GM18505 (cell line): Measurements from ENCODE around the gene EIF4B.
A peak's percentile ranks its signal among the peaks of the same experiment; 100 is the strongest.
"Not testable (repeated sequence)": the region's sequence is repeated elsewhere in the genome, so short reads cannot be mapped to it uniquely, and the experiment has no call there.

Source experiments
- ATAC-seq: cut with Tn5 transposase; IDR thresholded peaks from one replicate; pipeline ENCODE4 v1.9.1; 2021; ENCODE audit not compliant: unreplicated experiment
- POLR2A ChIP-seq: IDR thresholded peaks from 4 replicates; pipeline ENCODE4 v1.6.1; 2011; ENCODE audit warnings: borderline replicate concordance; ENCODE audit not compliant: insufficient read depth, insufficient read length; ENCODE audit errors: extremely low read depth

Gene EIF4B

GRCh38 chr12:52980096-52980649, 26.1 kb upstream of the EIF4B start:
- TF ChIP-seq POLR2A: no peak
- no peak for ATAC-seq

GRCh38 chr12:52980650-52981423, 25.4 kb upstream of the EIF4B start:
- ATAC-seq: peak; percentile 58

GRCh38 chr12:52984136-52984535, 22.1 kb upstream of the EIF4B start:
- ATAC-seq: no peak
- TF ChIP-seq POLR2A: no peak

More at GRCh38 chr12:52980650-52981423, 25.4 kb upstream of the EIF4B start:
- TF ChIP-seq POLR2A: no peak

GRCh38 chr12:52988898-52989297, 17.4 kb upstream of the EIF4B start:
- ATAC-seq: no peak
- TF ChIP-seq POLR2A: no peak

DNA sequence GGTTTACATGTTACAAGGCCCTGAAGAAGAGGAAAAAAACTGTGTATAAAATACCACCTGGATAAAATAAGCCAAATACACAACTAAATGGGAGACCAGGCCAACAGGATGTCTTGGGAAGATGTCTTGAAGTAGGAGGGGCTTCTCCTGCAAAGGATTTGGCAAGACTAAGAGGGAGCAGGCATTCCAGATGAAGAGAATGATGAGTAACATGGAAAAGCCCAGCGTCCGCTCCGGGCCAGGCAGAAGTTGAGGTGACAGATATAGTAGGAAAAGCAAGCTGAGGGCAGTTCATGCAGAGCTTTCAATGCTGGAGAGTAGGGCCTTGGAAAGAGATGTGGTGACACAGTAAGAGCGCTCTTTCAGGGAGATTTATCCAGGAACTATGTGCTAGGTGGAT, 16.1 kb upstream of the EIF4B start:
- ATAC-seq: no peak
- TF ChIP-seq POLR2A: no peak

DNA sequence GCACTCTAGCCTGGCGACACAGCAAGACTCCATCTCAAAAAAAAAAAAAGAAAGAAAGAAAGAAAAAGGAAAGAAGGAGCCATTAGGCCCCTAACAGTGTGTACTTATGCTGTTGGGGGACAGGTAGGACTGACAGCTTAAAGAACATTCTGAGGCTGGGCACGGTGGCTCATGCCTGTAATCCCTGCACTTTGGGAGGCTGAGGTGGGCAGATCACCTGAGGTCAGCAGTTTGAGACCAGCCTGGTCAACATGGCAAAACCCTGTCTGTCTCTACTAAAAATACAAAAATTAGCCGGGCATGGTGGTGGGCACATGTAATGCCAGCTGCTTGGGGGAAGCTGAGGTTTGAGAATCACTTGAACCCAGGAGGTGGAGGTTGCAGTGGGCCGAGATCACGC, 14.0 kb upstream of the EIF4B start:
- not testable (repeated sequence) for ATAC-seq

- TF ChIP-seq POLR2A: no peak
- no peak for ATAC-seq
These were observed 13.3 kb upstream of the EIF4B start for GRCh38 chr12:52992699-52993557.

GRCh38 chr12:52993558-52993869, 12.7 kb upstream of the EIF4B start:
- TF ChIP-seq POLR2A: no peak
- no peak for ATAC-seq

GRCh38 chr12:53004178-53004577, 2.1 kb upstream of the EIF4B start:
- ATAC-seq: no peak
- TF ChIP-seq POLR2A: no peak

- TF ChIP-seq POLR2A: no peak
- no peak for ATAC-seq
These were observed 1.7 kb upstream of the EIF4B start for GRCh38 chr12:53004582-53004981.

- TF ChIP-seq POLR2A: no peak
- ATAC-seq: no peak
These were observed 856 bp upstream of the EIF4B start for GRCh38 chr12:53005215-53005985.

GRCh38 chr12:53006810-53007309, 604 bp downstream of the EIF4B start:
- ATAC-seq: no peak
- no peak for TF ChIP-seq POLR2A

- no peak for ATAC-seq
- TF ChIP-seq POLR2A: no peak
These were observed 1.1 kb downstream of the EIF4B start for GRCh38 chr12:53007343-53007742.

- ATAC-seq: not testable (repeated sequence)
These were observed 2.5 kb downstream of the EIF4B start for GRCh38 chr12:53008760-53009159.
